ENCODE data around the gene MGST3.
"Not testable (repeated sequence)": the region's sequence is repeated elsewhere in the genome, so short reads cannot be mapped to it uniquely, and the experiment has no call there.

Gene MGST3

GRCh38 chr1:165623624-165624023 is 7.4 kb upstream of the MGST3 start:
- in situ Hi-C loops (cut with HindIII; ENCODE audit: low pct_ligation_motif_present, low pct_unique_long_range_greater_than_20kb, low sequenced_read_pairs), result no loop called here

GRCh38 chr1:165624441-165624840 is 6.6 kb upstream of the MGST3 start:
- in situ Hi-C loops (cut with HindIII; ENCODE audit: low pct_ligation_motif_present, low pct_unique_long_range_greater_than_20kb, low sequenced_read_pairs), result no loop called here
- no peak for DNase-seq

More at GRCh38 chr1:165623624-165624023, 7.4 kb upstream of the MGST3 start:
- no peak for DNase-seq

GRCh38 chr1:165628147-165628822 is 2.7 kb upstream of the MGST3 start:
- DNase-seq, result no peak
- in situ Hi-C loops (cut with HindIII; ENCODE audit: low pct_ligation_motif_present, low pct_unique_long_range_greater_than_20kb, low sequenced_read_pairs), result no loop called here

GRCh38 chr1:165629151-165629550 is 1.9 kb upstream of the MGST3 start:
- in situ Hi-C loops (cut with HindIII; ENCODE audit: low pct_ligation_motif_present, low pct_unique_long_range_greater_than_20kb, low sequenced_read_pairs), result no loop called here
- no peak for DNase-seq

- in situ Hi-C loops (cut with HindIII; ENCODE audit: low pct_ligation_motif_present, low pct_unique_long_range_greater_than_20kb, low sequenced_read_pairs), result no loop called here
- DNase-seq, result no peak
Measured at GRCh38 chr1:165629848-165630628, 996 bp upstream of the MGST3 start.

- peak; percentile 91 for DNase-seq
- in situ Hi-C loops (cut with HindIII; ENCODE audit: low pct_ligation_motif_present, low pct_unique_long_range_greater_than_20kb, low sequenced_read_pairs), result no loop called here
Measured at GRCh38 chr1:165631342-165632151, 513 bp downstream of the MGST3 start.

GRCh38 chr1:165632152-165632469 is 1.1 kb downstream of the MGST3 start:
- in situ Hi-C loops (cut with HindIII; ENCODE audit: low pct_ligation_motif_present, low pct_unique_long_range_greater_than_20kb, low sequenced_read_pairs), result no loop called here
- DNase-seq, result no peak

GRCh38 chr1:165632491-165632890 is 1.5 kb downstream of the MGST3 start:
- in situ Hi-C loops (cut with HindIII; ENCODE audit: low pct_ligation_motif_present, low pct_unique_long_range_greater_than_20kb, low sequenced_read_pairs), result no loop called here
- DNase-seq, result no peak

GRCh38 chr1:165633614-165634013 is 2.6 kb downstream of the MGST3 start:
- DNase-seq, result peak; percentile 60

GRCh38 chr1:165634154-165634921 is 3.3 kb downstream of the MGST3 start:
- no peak for DNase-seq
- in situ Hi-C loops (cut with HindIII; ENCODE audit: low pct_ligation_motif_present, low pct_unique_long_range_greater_than_20kb, low sequenced_read_pairs), result no loop called here

More at GRCh38 chr1:165633614-165634013, 2.6 kb downstream of the MGST3 start:
- in situ Hi-C loops (cut with HindIII; ENCODE audit: low pct_ligation_motif_present, low pct_unique_long_range_greater_than_20kb, low sequenced_read_pairs), result no loop called here

- DNase-seq, result no peak
- in situ Hi-C loops (cut with HindIII; ENCODE audit: low pct_ligation_motif_present, low pct_unique_long_range_greater_than_20kb, low sequenced_read_pairs), result no loop called here
Measured at GRCh38 chr1:165635329-165635728, 4.3 kb downstream of the MGST3 start.

GRCh38 chr1:165635823-165636222 is 4.8 kb downstream of the MGST3 start:
- in situ Hi-C loops (cut with HindIII; ENCODE audit: low pct_ligation_motif_present, low pct_unique_long_range_greater_than_20kb, low sequenced_read_pairs), result no loop called here
- no peak for DNase-seq

GRCh38 chr1:165637427-165637826 is 6.4 kb downstream of the MGST3 start:
- in situ Hi-C loops (cut with HindIII; ENCODE audit: low pct_ligation_motif_present, low pct_unique_long_range_greater_than_20kb, low sequenced_read_pairs), result no loop called here
- no peak for DNase-seq

- in situ Hi-C loops (cut with HindIII; ENCODE audit: low pct_ligation_motif_present, low pct_unique_long_range_greater_than_20kb, low sequenced_read_pairs); DNase-seq: not testable (repeated sequence)
Measured at GRCh38 chr1:165638211-165638610, 7.2 kb downstream of the MGST3 start.

- DNase-seq, result no peak
- in situ Hi-C loops (cut with HindIII; ENCODE audit: low pct_ligation_motif_present, low pct_unique_long_range_greater_than_20kb, low sequenced_read_pairs), result no loop called here
Measured at GRCh38 chr1:165639821-165640623, 9.0 kb downstream of the MGST3 start.

GRCh38 chr1:165641231-165641987 is 10.4 kb downstream of the MGST3 start:
- no peak for DNase-seq
- in situ Hi-C loops (cut with HindIII; ENCODE audit: low pct_ligation_motif_present, low pct_unique_long_range_greater_than_20kb, low sequenced_read_pairs), result no loop called here

- in situ Hi-C loops (cut with HindIII; ENCODE audit: low pct_ligation_motif_present, low pct_unique_long_range_greater_than_20kb, low sequenced_read_pairs), result no loop called here
Measured at GRCh38 chr1:165644064-165644735, 13.2 kb downstream of the MGST3 start.

More at GRCh38 chr1:165644064-165644735, 13.2 kb downstream of the MGST3 start:
- DNase-seq, result no peak

Measured in ACHN (cell line).